RCC 7860 (cell line): ENCODE data around the gene GADD45B.
"Not testable (repeated sequence)": the region's sequence is repeated elsewhere in the genome, so short reads cannot be mapped to it uniquely, and the experiment has no call there.

Experiments used
- DNase-seq: peaks from one replicate; pipeline ENCODE4 v3.0.0-alpha.2; 2015; ENCODE audit warnings: low spot score
- FAIRE-seq: peaks from 2 replicates; lab custom pipeline; 2012; peaks lifted over from hg19 to GRCh38; lab: Jason Lieb, UNC

The GADD45B gene

DNA sequence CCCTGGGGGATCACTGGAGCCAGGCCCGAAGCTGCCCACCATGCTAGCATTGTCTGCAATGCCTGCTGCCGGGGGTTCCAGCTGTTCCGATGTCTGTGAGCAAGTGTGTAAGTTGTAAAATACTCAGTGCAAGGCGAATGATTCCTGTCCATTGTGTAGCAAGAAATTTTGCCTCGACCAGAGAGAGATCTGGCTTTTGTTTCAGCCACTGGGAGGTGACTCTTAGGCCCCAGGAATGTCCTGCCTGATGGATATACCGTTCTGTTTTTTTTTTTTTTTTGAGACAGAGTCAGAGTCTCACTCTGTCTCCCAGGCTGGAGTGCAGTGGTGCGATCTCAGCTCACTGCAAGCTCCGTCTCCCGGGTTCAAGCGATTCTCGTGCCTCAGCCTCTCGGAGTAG lies 7.3 kb upstream of the GADD45B start:
- DNase-seq (peak; percentile 5), FAIRE-seq (no peak)

DNA sequence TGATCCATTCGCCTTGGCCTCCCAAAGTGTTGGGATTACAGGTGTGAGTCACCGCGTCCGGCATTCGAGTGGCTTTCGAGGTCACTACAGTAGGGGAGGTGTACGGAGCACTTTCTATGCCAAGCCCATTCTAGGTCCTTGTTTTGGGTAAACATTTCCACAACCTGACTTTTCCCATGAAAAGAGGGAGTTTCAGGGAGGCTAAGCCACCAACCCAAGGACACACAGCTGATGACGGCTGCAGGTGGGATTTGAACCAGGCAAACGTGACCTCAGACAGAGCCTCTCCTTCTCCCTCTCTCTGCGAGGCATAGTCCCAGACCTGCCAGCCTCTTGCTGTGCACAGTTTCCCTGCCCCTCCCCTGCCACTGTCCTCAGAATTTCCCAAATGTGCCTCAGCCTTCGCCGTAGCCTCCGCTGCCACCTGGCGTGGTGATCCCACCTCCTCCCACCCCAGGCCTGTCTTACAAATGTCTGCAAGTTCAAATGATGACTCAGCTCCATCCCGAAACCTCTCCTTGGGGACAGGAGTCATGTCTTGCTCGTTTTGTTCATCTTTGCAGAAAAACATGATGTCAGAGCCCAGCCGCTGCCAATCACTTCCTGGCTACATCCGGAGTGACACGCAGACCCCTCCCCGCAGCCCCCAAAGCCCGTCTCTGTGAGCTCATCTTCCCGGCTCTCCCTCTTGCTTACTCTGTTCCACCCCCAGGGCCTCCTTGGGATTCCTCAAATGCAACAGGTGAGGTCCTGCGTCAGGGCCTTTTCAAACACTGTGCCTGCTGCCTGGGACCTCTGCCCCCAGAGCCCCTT lies 6.6 kb upstream of the GADD45B start:
- DNase-seq = peak; percentile 94
- peak; percentile 86 for FAIRE-seq

DNA sequence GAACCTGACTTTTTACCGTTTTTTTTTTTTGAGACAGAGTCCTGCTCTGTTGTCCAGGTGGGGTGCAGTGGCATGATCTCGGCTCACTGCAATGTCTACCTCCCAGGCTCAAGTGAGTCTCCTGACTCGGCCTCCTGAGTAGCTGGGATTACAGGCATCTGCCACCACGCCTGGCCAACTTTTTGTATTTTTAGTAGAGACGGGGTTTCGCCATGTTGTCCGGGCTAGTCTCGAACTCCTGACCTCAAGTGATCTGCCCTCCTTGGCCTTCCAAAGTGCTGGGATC lies 6.1 kb upstream of the GADD45B start:
- FAIRE-seq, DNase-seq: not testable (repeated sequence)

DNA sequence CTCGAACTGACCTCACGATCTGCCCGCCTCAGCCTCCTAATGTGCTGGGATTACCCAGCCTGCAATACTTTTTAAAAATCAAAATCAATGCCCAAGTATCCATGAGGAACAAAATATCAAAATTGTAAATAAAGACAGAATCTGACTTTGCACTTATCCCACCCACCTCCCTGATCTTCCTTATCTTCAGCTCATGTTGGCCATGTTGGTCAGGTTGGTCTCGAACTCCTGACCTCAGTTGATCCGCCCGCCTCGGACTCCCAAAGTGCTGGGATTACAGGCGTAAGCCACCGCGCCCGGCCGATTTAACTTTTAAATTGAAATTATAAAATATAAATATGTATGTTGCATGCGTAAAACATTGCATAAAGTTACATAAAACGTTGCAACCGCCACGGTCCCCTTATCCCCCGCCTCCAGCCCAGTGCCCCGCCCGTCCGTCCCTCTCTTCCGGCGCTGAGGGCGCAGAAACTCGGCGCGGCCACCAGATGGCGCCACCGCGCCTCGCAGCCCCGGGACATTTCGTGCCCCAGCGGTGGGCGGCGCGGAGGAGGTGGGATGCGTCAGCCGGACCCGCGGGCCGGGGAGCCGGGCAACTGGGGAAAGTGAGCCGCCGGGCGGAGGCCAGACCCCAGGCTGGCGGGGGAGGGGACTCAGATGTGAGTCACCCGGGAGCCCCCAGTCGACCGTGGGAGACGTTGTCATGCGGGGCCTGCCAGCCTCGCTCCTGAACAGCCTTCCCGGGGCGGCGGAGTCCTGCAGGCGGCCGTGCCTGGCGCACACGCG lies 1.5 kb upstream of the GADD45B start:
- peak; percentile 86 for DNase-seq

DNA sequence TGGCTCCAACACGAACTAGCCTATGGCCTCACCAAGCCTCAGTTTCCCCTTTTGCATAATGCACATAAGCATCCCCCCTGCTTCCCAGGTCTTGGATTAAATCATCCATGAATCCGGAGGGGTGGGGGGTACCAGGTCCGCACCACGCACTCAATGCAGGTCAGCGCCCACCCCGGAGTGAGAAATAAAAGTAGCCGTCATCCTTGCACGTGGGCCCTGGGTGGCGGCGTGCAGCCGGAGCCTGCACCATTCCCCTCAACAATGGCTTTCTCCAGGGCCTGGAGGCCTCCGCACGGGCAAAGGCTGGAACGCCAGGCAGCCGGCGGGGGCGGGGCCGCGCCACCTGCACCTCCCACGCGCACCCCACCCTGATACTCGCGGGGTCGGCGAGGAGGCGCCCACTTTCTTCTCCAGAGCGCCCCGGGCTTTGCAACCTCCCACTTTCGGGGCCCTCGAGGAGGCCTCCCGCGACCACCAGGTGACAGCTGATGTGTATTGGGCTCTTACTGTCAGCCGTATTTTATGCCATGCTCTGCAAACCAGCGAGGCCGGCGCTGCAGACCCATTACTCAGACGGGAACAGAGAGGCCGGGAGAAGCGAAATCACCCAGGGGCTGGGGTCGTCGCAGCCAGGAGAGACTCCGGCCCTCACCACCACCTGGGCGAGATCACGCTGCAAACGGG lies 767 bp upstream of the GADD45B start:
- FAIRE-seq (no peak), DNase-seq (peak; percentile 58)

More for the DNA sequence above, 1.5 kb upstream of the GADD45B start:
- peak; percentile 28 for FAIRE-seq

DNA sequence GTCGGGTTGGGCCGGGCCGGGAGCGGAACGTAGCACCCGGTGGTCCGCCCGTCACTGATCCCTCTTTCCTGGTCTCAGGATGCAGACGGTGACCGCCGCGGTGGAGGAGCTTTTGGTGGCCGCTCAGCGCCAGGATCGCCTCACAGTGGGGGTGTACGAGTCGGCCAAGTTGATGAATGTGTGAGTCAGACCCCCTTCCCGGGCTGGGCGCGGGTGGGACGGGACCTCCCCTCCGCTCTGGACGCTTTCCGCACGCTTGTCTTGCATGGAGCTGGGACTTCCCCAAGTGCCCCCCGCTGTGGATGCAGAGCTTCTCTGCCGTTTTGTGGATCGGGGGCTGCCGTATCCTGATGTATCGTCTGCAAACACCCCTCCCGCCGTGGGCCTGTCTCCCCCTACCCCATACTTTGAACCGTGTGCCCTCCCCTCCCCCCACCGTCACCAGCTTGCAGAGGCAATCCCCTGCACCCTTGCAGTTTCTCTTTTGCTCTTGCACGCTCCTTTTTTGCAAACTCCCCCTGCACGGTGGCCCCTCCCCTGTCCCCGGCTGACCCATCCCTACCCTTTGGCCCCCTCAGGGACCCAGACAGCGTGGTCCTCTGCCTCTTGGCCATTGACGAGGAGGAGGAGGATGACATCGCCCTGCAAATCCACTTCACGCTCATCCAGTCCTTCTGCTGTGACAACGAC lies 669 bp downstream of the GADD45B start:
- DNase-seq (peak; percentile 80), FAIRE-seq (no peak)

DNA sequence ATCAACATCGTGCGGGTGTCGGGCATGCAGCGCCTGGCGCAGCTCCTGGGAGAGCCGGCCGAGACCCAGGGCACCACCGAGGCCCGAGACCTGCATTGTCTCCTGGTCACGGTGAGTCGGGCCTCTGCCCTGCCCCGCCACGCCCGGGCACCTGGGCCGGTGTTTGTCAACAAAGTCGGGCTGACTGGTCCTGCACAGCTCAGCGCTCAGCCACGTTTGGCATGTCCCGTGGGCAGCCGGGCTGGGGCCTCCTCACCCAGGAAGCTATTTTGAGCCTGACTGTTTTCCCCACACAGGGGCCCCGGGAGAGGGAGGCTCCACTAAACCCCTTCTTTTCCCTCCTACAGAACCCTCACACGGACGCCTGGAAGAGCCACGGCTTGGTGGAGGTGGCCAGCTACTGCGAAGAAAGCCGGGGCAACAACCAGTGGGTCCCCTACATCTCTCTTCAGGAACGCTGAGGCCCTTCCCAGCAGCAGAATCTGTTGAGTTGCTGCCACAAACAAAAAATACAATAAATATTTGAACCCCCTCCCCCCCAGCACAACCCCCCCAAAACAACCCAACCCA lies 1.3 kb downstream of the GADD45B start:
- FAIRE-seq (no peak), DNase-seq (no peak)

DNA sequence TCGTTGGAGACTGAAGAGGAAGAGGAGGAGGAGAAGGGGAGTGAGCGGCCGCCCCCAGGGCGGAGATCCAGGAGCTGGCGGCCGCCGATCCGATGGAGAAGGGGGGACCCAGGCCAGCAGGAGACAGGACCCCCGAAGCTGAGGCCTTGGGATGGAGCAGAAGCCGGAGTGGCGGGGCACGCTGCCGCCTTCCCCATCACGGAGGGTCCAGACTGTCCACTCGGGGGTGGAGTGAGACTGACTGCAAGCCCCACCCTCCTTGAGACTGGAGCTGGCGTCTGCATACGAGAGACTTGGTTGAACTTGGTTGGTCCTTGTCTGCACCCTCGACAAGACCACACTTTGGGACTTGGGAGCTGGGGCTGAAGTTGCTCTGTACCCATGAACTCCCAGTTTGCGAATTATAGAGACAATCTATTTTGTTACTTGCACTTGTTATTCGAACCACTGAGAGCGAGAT lies 1.8 kb downstream of the GADD45B start:
- DNase-seq (peak; percentile 49), FAIRE-seq (no peak)

DNA sequence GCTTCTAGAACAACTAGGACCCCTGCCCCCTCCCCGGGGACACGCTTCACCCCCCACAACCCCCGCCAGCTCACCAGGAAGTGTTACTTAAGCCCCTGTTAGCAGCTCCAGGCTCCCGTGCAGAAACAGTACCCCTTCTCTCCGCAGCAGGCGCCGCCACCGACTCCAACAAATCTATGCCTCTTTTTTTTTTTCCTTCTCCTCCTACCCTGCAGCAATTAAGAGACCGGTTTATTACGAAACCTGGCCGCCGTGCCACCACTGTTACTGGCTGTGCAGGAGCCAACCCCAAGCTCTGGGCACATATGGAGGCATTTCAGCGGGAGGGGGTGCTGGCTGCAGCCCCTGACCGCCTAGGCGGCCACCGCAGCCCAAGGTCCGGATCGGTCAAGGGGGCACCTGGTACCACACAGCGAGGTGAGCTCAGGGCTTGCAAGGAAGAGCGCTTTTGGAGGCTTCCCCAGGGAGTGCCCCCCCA lies 2.4 kb downstream of the GADD45B start:
- DNase-seq = peak; percentile 57
- FAIRE-seq = no peak

DNA sequence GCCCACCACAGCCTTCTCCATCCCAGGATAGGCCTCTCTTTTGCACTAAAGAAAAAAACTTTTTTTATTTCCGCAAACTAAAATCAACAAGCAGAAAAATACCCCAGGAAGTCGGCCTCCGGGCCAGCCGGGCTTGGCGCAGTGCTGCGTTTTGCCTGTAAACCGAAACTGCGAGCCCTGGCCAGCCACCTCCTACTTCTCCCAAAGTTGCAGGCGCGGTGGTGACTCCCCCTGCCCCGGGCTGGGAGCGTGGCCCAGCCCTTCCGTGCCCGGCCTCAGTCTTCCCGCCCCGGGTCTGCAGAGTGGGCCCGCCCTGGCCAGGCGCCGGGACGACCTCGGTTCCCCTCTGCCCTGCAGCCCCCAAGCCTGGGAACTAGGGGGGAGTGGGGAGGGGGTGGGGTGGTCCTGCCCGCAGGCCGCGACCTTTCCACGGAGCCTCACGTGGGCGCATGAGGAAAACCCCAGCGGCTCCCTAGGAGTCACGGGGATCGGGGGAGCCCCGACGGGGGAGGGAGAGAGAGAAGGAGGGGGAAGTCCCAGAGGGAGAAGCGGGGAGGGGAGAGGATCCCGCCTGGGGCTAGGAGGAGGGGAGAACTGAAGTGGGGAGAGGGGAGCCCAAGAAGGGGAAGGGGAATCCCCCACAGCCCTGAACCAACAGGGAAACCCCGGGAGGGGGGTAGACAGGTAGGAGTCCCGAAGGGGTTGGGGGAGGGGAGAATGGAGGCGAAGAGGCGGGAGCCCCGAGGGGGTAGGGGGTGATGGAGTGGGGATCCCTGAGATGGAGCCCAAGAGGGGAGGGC lies 3.0 kb downstream of the GADD45B start:
- FAIRE-seq (no peak), DNase-seq (peak; percentile 61)

DNA sequence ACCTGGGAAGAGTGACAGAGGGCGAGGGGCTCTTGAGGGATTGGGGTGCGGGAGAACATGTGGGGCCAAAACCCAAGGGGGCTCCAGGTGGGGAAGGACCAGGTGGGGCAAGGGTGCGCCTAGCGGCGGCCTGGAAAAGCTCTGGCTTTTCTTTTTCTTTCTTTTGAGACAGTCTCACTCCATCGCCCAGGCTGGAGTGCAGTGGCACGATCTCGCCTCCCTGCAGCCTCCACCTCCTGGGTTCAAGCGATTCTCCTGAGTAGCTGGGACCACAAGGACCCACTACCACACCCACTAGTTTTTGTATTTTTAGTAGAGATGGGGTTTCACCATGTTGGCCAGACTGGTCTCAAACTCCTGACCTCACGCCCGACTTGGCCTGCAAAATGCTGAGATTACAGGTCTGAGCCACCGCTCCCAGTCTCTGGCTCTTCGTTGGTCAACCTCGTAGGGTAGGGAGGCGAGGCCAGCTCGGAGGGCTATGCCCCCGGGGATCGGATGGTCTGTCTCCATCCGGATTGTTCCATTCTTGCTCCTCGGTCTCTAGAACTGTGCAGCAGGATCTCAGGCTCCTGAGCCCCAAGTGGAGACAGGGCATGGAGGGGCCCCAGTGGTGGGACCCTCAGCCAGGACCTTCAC lies 3.7 kb downstream of the GADD45B start:
- DNase-seq = no peak
- FAIRE-seq = no peak

DNA sequence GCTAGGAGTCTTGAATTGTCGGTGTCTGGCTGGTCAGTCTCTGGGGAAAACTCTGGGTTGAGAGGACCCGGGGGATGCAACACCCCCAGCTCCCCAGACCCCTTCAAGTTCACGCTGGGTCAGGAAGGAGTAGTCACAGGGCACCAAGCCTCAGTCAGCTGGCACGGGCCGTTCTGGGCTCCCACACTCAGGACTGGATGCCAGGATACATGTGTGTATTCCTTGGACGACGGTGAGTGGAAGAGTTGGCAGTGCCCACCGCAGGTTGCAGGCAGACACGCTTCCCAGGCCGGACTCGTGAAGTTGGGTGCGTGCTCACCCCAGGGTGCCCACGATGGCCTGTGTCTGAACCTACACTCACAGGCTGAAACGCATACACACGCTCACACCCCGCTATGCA lies 5.5 kb downstream of the GADD45B start:
- DNase-seq (no peak), FAIRE-seq (no peak)

DNA sequence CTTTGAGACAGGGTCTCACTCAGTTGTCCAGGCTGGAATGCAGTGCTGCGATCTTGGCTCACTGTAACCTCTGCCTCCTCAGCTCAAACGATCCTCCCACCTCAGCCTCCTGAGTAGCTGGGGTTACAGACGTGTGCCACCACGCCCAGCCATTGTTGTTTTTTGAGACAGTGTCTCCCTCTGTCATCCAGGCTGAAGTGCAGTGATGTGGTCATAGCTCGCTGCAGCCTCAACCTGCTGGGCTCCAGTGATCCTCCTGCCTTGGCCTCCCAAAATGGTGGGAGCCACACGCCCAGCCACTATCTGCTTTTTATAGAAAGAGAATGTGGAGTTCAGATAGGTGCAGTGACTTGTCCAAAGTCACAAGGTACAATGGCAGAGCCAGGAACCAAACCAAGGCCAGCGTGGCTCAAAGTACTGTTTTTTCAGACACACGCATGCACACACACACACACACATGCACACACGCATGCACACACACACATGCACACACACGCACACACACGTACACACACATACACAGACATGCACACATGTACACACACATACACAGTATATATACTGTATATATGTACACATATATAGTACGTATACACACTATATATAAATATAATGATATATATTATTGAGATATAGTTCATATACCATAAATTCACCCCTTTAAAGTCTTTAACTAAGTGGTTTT lies 6.6 kb downstream of the GADD45B start:
- FAIRE-seq (no peak), DNase-seq (no peak)

DNA sequence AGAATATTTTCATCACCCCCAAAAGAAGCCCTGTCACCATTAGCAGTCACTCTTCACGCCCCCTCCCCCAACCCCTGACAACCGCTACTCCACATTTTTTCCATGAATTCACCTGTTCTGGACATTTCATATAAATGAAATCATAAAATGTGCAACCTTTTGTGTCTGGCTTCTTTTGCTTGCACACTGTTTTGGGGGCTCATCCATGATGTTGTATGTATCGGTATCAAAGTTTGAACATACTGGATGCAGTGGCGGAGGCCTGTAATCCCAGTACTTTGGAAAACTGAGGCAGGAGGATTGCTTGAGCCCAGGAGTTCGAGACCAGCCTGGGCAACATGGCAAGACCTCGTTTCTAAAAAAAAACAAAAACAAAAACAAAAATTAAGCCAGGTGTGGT lies 7.2 kb downstream of the GADD45B start:
- DNase-seq (no peak), FAIRE-seq (no peak)

DNA sequence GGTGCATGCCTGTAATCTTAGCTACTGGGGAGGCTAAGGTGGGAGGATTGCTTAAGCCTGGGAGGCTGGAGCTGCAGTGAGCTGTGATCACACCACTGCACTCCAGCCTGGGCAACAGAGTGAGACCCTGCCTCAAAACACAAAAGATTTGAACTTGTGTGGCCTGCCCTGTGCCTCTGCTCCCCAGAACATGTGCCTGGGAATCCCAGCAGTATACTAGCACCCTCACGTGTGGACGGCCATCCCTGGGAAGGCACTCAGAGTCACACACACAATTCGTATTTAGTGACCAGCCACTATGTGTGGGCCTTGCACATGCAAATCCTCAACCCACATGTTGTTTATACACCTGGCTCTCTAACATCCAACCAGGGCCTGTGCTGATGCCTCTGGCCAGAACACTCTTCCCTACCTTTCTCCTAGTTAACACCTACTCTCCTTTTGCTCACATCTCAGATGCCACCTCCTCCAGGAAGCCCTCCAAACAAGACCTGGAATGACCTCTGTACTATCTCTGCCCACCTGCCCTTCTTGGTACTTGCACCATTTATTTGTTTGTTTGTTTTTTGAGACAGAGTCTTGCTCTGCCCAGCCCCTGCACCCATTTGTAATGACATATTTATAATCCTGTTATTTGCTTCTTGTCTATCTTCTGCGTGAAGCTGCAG lies 7.7 kb downstream of the GADD45B start:
- FAIRE-seq (no peak), DNase-seq (no peak)

DNA sequence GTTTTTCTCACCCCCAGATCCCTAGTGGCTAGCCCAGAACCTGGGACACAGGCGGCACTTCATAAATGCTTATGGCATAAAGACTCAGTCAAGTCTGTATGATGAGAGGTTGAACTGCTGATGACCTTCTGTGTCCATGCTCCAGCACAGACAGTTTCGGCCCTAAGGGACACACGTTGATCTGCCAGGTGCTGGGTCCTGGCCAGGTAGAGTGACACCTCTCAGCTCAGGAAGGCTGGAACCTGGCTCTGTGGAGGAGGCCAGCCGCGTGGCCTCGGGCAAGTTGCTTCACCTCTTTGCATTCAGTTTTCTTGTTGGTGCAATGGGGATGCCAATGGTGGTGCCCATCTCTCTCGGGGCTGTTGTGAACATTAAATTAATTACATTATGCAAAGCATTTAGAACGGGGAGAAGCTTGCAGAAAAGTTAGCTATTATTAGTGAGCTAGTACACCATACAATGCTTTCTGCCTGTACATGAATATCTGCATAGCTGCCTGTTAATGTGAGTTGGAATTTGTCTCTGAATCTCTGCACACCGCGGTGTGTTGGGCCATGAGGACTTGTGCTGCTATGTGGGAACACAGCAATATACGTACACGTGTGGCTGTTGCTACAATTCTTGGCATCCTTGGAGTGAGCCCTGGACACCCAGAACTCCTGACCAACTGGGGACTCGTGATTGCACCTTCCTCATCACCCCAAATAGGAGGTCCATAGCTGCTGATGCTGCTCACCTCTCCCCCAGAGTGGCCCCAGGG lies 8.4 kb downstream of the GADD45B start:
- FAIRE-seq = no peak

DNA sequence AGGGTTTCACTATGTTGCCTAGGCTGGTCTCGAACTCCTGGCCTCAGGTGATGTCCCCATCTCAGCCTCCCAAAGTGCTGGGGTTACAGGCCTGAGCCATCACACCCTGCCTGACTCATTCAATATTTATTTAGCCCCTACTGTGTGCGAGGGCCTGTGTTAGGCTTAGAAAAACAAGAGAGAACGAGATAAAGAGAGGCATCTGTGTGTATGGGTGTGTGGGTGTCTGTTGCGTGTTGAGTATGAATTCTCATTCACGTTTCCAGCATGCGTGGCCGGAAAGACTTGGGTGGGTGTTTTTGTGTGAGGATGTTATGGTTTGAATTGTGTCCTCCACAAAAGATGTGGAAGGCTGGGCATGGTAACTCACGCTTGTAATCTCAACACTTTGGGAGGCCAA lies 9.5 kb downstream of the GADD45B start:
- FAIRE-seq = no peak
- no peak for DNase-seq

More for the DNA sequence above, 8.4 kb downstream of the GADD45B start:
- DNase-seq = no peak
